Karpas-422 (cell line): Measurements from ENCODE around the gene SENP3. TPM values are rescaled to one million over a fixed set of nuclear protein-coding genes. Genes with fewer than 3 reads are reported as not detected.
A peak's percentile ranks its signal among the peaks of the same experiment; 100 is the strongest.

Source experiments
- DNase-seq: peaks from one replicate; pipeline ENCODE4 v3.0.0-alpha.2; 2015
- H2AFZ ChIP-seq: fragments of 200-600 bp; sonication (generic); 2 replicates; pipeline ENCODE4 v1.6.1; 2014; ENCODE audit warnings: antibody characterized with exemption, low read length, mixed read lengths
- H3K27ac ChIP-seq: fragments of 200-600 bp; sonication (generic); 2 replicates; pipeline ENCODE4 v1.5.1; 2014; ENCODE audit warnings: mild to moderate bottlenecking, low read length, moderate library complexity
- H3K27me3 ChIP-seq: fragments of 200-600 bp; sonication (generic); 2 replicates; pipeline ENCODE4 v1.6.1; 2014; ENCODE audit warnings: low read length, mixed read lengths
- H3K36me3 ChIP-seq: fragments of 200-600 bp; sonication (generic); 2 replicates; pipeline ENCODE4 v1.6.1; 2014; ENCODE audit warnings: low read length, mixed read lengths; ENCODE audit not compliant: insufficient read depth
- H3K4me1 ChIP-seq: fragments of 200-600 bp; sonication (generic); 2 replicates; pipeline ENCODE4 v1.6.1; 2014; ENCODE audit warnings: mild to moderate bottlenecking, low read length, mixed read lengths
- H3K4me2 ChIP-seq: fragments of 200-600 bp; sonication (generic); 2 replicates; pipeline ENCODE4 v1.6.1; 2014; ENCODE audit warnings: low read length, low read depth, mild to moderate bottlenecking; ENCODE audit not compliant: poor library complexity, severe bottlenecking
- H3K4me3 ChIP-seq: fragments of 200-600 bp; sonication (generic); 2 replicates; pipeline ENCODE4 v1.5.1; 2014; ENCODE audit warnings: mild to moderate bottlenecking, antibody characterized with exemption, low read length, mixed read lengths
- H3K79me2 ChIP-seq: fragments of 200-600 bp; sonication (generic); 2 replicates; pipeline ENCODE4 v1.6.1; 2014; ENCODE audit warnings: mild to moderate bottlenecking, low read length, mixed read lengths
- H3K9ac ChIP-seq: fragments of 200-600 bp; sonication (generic); 2 replicates; pipeline ENCODE4 v1.6.0; 2014; ENCODE audit warnings: low read length
- H3K9me2 ChIP-seq: fragments of 200-600 bp; sonication (generic), shearing (Covaris generic); replicated peaks from 2 replicates; pipeline ENCODE4 v1.6.0; 2014; ENCODE audit warnings: mild to moderate bottlenecking, low read length, moderate library complexity; ENCODE audit not compliant: insufficient read depth
- H3K9me3 ChIP-seq: fragments of 300-700, 200-600 bp; sonication (generic); 2 replicates; pipeline ENCODE4 v1.6.1; 2014; ENCODE audit warnings: low read length, mixed read lengths
- H4K20me1 ChIP-seq: fragments of 200-600 bp; sonication (generic); 2 replicates; pipeline ENCODE4 v1.6.1; 2014; ENCODE audit warnings: mild to moderate bottlenecking, antibody characterized with exemption, low read length, low read depth; ENCODE audit not compliant: insufficient read depth
- total RNA-seq: library from RNA; depleted of rRNA; stranded (reverse); fragments of >200 nt; shearing (Covaris generic); gene quantifications from 2 replicates; pipeline ENCODE4 v1.2.3, GENCODE V29; 2014; ENCODE audit warnings: low replicate concordance

The SENP3 gene
- total RNA-seq, 1 experiment from 2014 or later, result 62.8 TPM

DNA sequence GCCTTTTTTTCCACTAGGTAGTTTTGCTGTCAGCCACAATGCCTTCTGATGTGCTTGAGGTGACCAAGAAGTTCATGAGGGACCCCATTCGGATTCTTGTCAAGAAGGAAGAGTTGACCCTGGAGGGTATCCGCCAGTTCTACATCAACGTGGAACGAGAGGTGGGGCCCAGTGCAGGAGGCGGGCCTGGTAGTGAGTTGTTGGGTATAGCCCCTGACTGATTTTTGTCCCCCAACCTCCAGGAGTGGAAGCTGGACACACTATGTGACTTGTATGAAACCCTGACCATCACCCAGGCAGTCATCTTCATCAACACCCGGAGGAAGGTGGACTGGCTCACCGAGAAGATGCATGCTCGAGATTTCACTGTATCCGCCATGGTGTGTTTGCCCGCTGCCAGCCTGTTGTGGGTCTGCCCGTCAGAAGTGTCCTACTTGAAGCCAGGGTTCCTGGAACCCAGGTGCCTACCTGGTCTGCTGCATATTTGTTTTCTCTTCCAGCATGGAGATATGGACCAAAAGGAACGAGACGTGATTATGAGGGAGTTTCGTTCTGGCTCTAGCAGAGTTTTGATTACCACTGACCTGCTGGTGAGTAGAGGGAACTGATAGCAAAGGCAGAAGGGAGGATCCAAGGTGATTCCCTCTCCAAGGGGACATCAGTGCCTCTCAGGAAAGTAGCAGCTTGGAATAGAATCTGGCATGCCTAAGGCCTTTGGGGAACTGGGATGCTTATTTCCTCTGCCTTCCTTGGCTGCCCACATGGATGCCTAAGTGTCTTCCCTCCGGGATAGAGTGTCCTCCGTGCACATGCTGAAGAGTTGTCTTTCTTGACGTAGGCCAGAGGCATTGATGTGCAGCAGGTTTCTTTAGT lies 15.8 kb downstream of the SENP3 start:
- peaks cover 63% of the 10 kb centered on the region for H3K4me1 ChIP-seq
- no peak for DNase-seq
- H4K20me1 ChIP-seq, result peaks cover 45% of the 10 kb centered on the region
- H3K9me2 ChIP-seq, result no peaks in the 10 kb centered on the region
- no peak overlapping the region for H3K4me3 ChIP-seq
- H3K9me3 ChIP-seq, result no peaks in the 10 kb centered on the region
- H3K27ac ChIP-seq, result no peak overlapping the region
- H2AFZ ChIP-seq, result no peak overlapping the region
- H3K79me2 ChIP-seq, result peaks cover 28% of the 10 kb centered on the region
- H3K9ac ChIP-seq, result no peak overlapping the region
- no peaks in the 10 kb centered on the region for H3K27me3 ChIP-seq
- no peak overlapping the region for H3K4me2 ChIP-seq
- H3K36me3 ChIP-seq, result peaks cover 52% of the 10 kb centered on the region

DNA sequence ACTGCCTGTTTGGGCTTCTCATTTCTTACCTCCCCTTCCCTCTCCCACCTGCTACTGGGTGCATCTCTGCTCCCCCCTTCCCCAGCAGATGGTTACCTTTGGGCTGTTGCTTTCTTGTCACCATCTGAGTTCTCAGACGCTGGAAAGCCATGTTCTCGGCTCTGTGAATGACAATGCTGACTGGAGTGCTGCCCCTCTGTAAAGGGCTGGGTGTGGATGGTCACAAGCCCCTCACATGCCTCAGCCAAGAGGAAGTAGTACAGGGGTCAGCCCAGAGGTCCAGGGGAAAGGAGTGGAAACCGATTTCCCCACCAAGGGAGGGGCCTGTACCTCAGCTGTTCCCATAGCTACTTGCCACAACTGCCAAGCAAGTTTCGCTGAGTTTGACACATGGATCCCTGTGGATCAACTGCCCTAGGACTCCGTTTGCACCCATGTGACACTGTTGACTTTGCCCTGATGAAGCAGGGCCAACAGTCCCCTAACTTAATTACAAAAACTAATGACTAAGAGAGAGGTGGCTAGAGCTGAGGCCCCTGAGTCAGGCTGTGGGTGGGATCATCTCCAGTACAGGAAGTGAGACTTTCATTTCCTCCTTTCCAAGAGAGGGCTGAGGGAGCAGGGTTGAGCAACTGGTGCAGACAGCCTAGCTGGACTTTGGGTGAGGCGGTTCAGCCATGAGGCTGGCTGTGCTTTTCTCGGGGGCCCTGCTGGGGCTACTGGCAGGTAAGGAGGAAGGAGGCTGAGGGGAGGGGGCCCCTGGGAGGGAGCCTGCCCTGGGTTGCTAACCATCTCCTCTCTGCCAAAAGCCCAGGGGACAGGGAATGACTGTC lies 17.5 kb downstream of the SENP3 start, which contains the start of gene CD68:
Gene CD68 (plus strand): TSS at position 638 of the 833 bp plus-strand sequence. CDS start 40 bp downstream, at position 678.
- no peak within 1 kb of the TSS for H3K4me3 ChIP-seq
- peaks cover 38% of the 10 kb centered on the region for H3K36me3 ChIP-seq
- H3K27me3 ChIP-seq, result no peaks in the 10 kb centered on the region
- H3K9ac ChIP-seq, result peak within 1 kb of the TSS; percentile 52
- peaks cover 68% of the 10 kb centered on the region for H3K4me1 ChIP-seq
- H4K20me1 ChIP-seq, result peaks cover 32% of the 10 kb centered on the region
- H2AFZ ChIP-seq, result no peak within 1 kb of the TSS
- peaks cover 14% of the 10 kb centered on the region for H3K79me2 ChIP-seq
- H3K4me2 ChIP-seq, result no peak within 1 kb of the TSS
- DNase-seq, result peak; percentile 96
- no peaks in the 10 kb centered on the region for H3K9me2 ChIP-seq
- H3K9me3 ChIP-seq, result no peaks in the 10 kb centered on the region
- peak within 1 kb of the TSS; percentile 85 for H3K27ac ChIP-seq

DNA sequence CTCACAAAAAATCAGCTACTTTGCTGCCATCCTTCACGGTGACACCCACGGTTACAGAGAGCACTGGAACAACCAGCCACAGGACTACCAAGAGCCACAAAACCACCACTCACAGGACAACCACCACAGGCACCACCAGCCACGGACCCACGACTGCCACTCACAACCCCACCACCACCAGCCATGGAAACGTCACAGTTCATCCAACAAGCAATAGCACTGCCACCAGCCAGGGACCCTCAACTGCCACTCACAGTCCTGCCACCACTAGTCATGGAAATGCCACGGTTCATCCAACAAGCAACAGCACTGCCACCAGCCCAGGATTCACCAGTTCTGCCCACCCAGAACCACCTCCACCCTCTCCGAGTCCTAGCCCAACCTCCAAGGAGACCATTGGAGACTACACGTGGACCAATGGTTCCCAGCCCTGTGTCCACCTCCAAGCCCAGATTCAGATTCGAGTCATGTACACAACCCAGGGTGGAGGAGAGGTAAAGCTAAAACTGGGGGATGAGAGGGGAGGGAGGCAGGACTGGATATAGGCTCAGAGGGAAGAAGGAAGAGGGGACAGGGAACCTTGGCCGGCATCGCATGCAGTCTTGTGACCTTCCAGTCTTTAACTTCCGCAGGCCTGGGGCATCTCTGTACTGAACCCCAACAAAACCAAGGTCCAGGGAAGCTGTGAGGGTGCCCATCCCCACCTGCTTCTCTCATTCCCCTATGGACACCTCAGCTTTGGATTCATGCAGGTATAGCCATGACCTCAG lies 18.3 kb downstream of the SENP3 start:
- no peak for DNase-seq
- Histone ChIP-seq H3K4me2 (no peak overlapping the region), H2AFZ (no peak overlapping the region), H3K27ac (peak overlapping the region; percentile 85), H3K9me2 (no peaks in the 10 kb centered on the region), H3K9ac (peak overlapping the region; percentile 52), H3K4me1 (peaks cover 67% of the 10 kb centered on the region), H4K20me1 (peaks cover 24% of the 10 kb centered on the region), H3K36me3 (peaks cover 30% of the 10 kb centered on the region), H3K9me3 (no peaks in the 10 kb centered on the region), H3K79me2 (peaks cover 12% of the 10 kb centered on the region), H3K27me3 (no peaks in the 10 kb centered on the region), H3K4me3 (no peak overlapping the region)

DNA sequence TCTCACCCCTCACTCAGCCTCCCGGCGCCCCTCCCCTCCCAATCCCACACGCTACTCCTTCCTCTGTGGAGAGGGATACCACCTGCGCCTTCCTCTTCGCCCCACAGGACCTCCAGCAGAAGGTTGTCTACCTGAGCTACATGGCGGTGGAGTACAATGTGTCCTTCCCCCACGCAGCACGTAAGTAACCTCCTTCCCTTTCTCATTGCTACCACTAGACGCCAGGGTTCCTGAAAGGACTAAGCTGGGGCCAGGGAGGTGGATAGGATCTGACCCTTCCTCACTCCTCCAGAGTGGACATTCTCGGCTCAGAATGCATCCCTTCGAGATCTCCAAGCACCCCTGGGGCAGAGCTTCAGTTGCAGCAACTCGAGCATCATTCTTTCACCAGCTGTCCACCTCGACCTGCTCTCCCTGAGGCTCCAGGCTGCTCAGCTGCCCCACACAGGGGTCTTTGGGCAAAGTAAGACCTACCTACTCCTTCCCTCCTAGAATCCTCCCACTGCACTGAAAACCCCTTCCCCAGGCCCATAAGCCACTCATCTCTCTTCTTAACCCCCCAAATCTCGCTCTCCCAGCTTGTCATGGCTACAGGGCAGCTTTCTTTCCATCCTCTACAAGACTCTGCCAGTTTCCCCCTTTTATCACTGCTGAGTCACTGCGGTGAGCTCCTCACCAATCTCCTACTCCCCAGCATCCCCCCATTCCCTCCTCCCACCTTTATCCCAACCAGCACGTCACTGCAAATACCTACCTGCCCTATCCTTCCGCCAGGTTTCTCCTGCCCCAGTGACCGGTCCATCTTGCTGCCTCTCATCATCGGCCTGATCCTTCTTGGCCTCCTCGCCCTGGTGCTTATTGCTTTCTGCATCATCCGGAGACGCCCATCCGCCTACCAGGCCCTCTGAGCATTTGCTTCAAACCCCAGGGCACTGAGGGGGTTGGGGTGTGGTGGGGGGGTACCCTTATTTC lies 19.2 kb downstream of the SENP3 start:
- Histone ChIP-seq H3K4me2 (no peak overlapping the region), H3K36me3 (peaks cover 22% of the 10 kb centered on the region), H3K79me2 (peaks cover 13% of the 10 kb centered on the region), H3K9me3 (no peaks in the 10 kb centered on the region), H2AFZ (no peak overlapping the region), H3K27ac (no peak overlapping the region), H3K27me3 (no peaks in the 10 kb centered on the region), H4K20me1 (peaks cover 15% of the 10 kb centered on the region), H3K4me3 (no peak overlapping the region), H3K9ac (no peak overlapping the region), H3K4me1 (peaks cover 60% of the 10 kb centered on the region), H3K9me2 (no peaks in the 10 kb centered on the region)
- no peak for DNase-seq

DNA sequence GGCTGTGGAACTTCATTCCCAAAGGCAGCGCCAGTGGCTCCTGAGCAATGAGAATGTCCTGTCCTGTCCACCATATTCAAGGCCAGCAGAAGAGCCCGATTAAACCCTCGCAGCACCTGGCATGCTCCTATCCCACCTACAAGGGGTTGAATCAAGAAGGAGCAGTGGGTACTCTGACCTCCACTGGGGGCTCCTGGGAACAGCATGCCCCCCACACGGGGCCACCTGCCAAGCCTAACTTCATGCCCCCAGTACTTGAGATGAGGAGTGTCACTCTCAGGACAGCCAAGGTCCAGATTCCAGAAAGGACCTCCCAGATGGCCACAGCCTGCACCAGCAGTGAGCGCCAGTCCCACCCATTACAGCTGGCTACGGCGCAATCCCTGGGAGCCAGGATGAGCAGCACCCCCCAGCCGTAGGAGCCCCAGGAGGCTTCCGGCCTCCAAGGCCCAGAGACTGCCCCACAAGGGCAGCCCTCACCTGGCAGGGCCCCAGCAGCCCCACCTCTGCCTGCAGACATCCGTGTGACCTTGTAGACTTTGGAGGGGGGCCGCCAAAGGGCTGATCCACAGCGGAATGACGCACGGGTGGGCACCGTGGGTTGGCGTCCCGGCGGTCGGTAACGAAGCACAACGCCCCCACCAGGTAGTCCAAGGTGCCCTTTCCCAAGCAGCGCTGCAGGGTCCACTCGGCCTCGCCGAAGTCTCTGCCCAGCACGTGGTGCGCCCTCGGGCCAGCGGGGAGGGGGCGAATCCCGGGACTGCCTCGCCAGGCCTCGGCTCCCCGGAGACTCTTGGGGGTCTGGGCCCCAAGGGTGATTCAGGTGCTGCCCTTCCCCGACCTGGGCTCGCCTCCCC lies 20.9 kb downstream of the SENP3 start:
- H3K27ac ChIP-seq, result no peak overlapping the region; the same call in 1 of the 2 replicates
- no peaks in the 10 kb centered on the region for H3K9me2 ChIP-seq
- peaks cover 16% of the 10 kb centered on the region for H3K79me2 ChIP-seq
- no peaks in the 10 kb centered on the region for H3K27me3 ChIP-seq
- H3K4me3 ChIP-seq, result peak overlapping the region; percentile 89; the same call in 1 of the 2 replicates
- H3K4me2 ChIP-seq, result peak overlapping the region; percentile 94
- no peaks in the 10 kb centered on the region for H3K9me3 ChIP-seq
- H3K36me3 ChIP-seq, result peaks cover 4% of the 10 kb centered on the region; the same call in 1 of the 2 replicates
- peaks cover 43% of the 10 kb centered on the region for H3K4me1 ChIP-seq
- 0 out of 2 replicates have a peak, but pooled peaks cover 3% of the 10 kb centered on the region for H4K20me1 ChIP-seq
- no peak for DNase-seq
- no peak overlapping the region for H2AFZ ChIP-seq
- peak overlapping the region; percentile 87; the same call in 1 of the 2 replicates for H3K9ac ChIP-seq

DNA sequence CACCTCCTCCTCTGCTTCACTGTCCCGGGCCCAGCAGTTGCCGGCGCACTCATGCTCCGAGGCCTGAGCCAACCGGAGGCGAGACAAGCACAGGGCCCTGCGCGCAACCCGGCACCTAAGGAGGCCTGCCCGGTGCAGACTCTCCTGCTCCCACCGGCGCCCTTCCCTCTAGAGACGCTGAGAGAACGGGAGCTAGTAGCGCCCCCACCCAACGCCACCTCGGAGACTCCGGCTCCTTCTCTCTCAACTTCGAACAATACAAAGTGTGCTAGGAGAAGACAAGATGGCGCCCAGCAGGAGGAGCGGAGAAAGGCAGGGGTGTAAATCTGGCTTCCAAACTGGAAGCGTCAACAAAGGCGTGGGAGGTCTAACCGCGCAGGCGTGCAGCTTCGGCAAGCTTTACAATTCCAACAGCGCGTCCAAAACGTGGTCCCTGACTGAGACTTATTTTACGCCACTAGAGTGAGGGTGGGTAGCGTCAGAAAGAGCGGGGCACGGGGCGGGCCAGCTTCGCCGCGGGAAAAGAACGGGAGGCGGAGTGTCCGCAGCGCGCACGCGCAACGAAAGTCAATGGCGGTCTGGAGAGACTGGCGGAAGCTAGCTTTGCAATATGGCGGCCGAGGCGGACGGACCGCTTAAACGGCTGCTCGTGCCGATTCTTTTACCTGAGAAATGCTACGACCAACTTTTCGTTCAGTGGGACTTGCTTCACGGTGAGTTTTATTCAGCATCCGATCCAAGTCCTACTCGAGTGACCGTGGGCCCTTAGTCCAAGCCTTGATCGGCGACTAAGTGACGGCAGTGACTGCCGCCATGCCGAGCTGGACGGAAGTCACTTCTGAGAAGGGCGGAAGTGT lies 21.8 kb downstream of the SENP3 start, which contains the start of gene MPDU1:
Gene MPDU1 (plus strand): TSS at position 600 of the 857 bp plus-strand sequence. CDS start 11 bp downstream, at position 611.
- Histone ChIP-seq H3K4me3 (peak within 1 kb of the TSS; percentile 89), H3K4me1 (peaks cover 36% of the 10 kb centered on the region)

More for the DNA sequence above, 21.8 kb downstream of the SENP3 start, which contains the start of gene MPDU1:
- no peaks in the 10 kb centered on the region for H3K36me3 ChIP-seq
- peak within 1 kb of the TSS; percentile 51; the same call in 1 of the 2 replicates for H2AFZ ChIP-seq
- H3K9me2 ChIP-seq, result no peaks in the 10 kb centered on the region
- no peaks in the 10 kb centered on the region for H3K9me3 ChIP-seq
- no peaks in the 10 kb centered on the region for H4K20me1 ChIP-seq
- peaks cover 16% of the 10 kb centered on the region for H3K79me2 ChIP-seq
- no peaks in the 10 kb centered on the region for H3K27me3 ChIP-seq
- peak within 1 kb of the TSS; percentile 87 for H3K9ac ChIP-seq
- peak; percentile 98 for DNase-seq
- peak within 1 kb of the TSS; percentile 94 for H3K4me2 ChIP-seq
- peak within 1 kb of the TSS; percentile 89 for H3K27ac ChIP-seq
